Neural cell (in vitro differentiated cells): ENCODE data around the gene H1-8.

Experiments used
- CTCF ChIP-seq: fragments of 450-650 bp; IDR thresholded peaks from 2 replicates; pipeline ENCODE4 v1.5.1; 2014; ENCODE audit warnings: antibody characterized with exemption, mild to moderate bottlenecking, moderate library complexity; ENCODE audit not compliant: poor library complexity, severe bottlenecking
- EP300 ChIP-seq: fragments of 450-650 bp; conservative IDR thresholded peaks from 2 replicates; pipeline ENCODE4 v1.6.1; 2014; ENCODE audit warnings: antibody characterized with exemption, mild to moderate bottlenecking, moderate library complexity; ENCODE audit not compliant: poor library complexity, severe bottlenecking
- EZH2 ChIP-seq: fragments of 200-600, 300-800 bp; shearing (Covaris generic), sonication (generic); IDR thresholded peaks from 2 replicates; pipeline ENCODE4 v1.6.1; 2014; ENCODE audit warnings: antibody characterized with exemption, low read length, borderline replicate concordance, mild to moderate bottlenecking; ENCODE audit not compliant: insufficient read depth, poor library complexity, severe bottlenecking
- MXI1 ChIP-seq: fragments of 450-650 bp; conservative IDR thresholded peaks from 2 replicates; pipeline ENCODE4 v1.6.1; 2014; ENCODE audit warnings: antibody characterized with exemption, mild to moderate bottlenecking; ENCODE audit not compliant: poor library complexity, severe bottlenecking
- POLR2AphosphoS5 ChIP-seq: IDR thresholded peaks from 2 replicates; pipeline ENCODE4 v1.6.1; 2012
- REST ChIP-seq: IDR thresholded peaks from 2 replicates; pipeline ENCODE4 v1.6.1; 2012; ENCODE audit warnings: borderline replicate concordance
- SMC3 ChIP-seq: fragments of 450-650 bp; conservative IDR thresholded peaks from 2 replicates; pipeline ENCODE4 v1.6.1; 2014; ENCODE audit warnings: antibody characterized with exemption, mild to moderate bottlenecking, moderate library complexity; ENCODE audit not compliant: poor library complexity
- TAF1 ChIP-seq: IDR thresholded peaks from 2 replicates; pipeline ENCODE4 v1.6.1; 2012; ENCODE audit warnings: low read depth

- no peak for TF ChIP-seq TAF1
- no peak for TF ChIP-seq SMC3
- TF ChIP-seq CTCF = no peak
- no peak for TF ChIP-seq POLR2AphosphoS5
- no peak for TF ChIP-seq EP300
- TF ChIP-seq MXI1 = no peak
- no peak for TF ChIP-seq EZH2
- TF ChIP-seq REST = no peak
These were observed 14.3 kb upstream of the H1-8 start, which contains the start of gene RHO for GRCh38 chr3:129528589-129529100.
